Suppressor macrophage treated with lipopolysaccharide for 1 hour (primary cell): ENCODE data around the gene GPR68.
"Not testable (repeated sequence)": the region's sequence is repeated elsewhere in the genome, so short reads cannot be mapped to it uniquely, and the experiment has no call there.

ENCODE experiments used
- DNase-seq, 3 donors: peaks; one replicate each; pipeline ENCODE4 v3.0.0-alpha.2; 2020 to 2022

The GPR68 gene

DNA sequence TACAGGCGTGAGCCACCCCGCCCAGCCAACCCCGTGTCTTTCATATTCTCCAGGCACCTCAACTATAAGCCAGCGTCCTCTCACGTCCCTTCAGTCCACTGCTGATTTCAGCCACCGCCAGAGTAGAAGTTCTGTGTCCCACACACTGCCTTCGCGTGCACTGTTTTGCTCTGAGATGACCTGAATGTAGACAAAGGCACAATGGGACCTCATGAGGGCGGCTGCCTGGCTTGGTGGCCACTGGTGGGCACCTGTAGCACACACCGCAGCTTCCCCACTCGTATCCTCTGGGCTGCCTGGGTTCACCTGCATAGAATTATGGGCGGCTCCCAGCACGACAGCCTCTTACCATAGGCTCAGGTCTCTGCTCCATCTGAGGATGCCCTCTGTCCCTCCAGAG, 57.2 kb downstream of the GPR68 start:
- no peak for DNase-seq

DNA sequence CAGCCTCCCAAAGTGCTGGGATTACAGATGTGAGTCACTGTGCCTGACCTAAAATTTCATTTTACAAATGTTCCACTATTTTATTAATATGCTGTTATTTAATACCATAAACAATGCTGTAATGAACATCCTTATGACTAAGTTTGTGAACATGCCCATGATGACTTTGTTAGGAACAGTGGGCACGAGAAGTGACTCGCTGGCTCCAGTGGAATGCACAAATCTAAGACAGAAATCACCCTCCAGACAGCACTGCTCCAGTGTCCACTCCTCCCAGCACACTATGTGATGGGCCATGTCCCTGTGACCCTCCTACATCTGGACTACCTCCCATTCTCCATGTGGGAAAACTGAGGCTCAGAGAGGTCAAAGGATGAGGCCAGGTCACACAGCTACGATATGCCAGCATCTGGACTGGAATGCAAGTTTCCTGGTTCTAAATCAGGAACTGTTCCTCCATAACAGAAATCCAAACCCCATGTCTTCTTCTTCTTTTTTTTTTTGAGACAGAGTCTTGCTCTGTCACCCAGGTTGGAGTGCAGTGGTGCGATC, 57.9 kb downstream of the GPR68 start:
- DNase-seq: peak in 1 of 3 donors; percentile 7

DNA sequence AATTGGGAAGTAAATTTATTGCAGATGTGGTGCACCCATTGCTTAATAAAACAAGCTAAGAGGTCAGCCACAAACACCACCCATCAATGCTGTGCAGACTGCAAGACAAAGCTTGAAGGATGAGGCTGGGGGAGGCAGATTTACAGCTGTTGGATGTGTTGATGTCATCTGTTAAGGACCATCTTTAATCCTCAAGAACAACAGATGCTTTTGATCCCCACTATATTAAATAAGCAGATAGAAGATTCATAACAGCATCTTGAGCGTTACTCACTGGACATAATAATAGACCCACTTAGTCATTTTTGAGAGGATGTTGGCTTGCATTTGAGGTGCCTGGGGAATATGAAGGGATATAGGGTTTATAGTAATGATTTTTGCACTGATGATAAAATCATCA, 58.8 kb downstream of the GPR68 start:
- no peak for DNase-seq

DNA sequence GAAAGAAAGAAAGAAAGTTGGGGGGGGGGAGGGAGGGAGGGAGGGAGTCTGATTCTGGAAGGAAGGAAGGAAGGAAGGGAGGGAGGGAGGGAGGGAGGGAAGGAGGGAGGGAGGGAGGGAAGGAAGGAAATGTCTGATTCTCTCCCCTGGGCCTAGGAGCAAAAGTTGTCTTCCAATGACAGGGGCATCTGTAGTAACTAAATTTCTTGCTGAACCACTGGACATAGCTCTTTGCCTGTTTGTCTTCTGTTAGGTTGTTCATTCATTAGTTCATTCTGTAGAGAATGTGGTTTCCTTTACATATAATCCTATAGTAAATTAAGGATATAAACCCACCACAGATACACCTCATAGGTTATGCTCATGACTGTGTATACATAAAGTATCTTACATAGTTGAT, 59.9 kb downstream of the GPR68 start:
- DNase-seq: no peak

DNA sequence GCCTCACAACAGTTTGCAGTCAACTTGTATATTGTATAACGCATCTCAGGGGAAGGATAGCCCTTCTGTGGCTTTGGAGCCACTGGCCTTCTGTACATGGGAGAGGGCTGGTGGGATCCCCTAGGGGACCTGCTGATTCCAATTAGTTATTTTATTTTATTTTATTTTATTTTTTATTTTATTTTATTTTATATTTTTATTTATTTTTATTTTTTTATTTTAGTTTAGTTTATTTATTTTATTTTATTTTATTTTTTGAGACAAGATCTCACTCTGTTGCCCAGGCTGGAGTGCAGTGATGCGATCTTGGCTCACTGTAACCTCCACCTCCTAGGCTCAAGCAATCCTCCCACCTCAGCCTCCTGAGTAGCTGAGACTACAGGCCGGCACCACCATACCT, 61.8 kb downstream of the GPR68 start:
- not testable (repeated sequence) for DNase-seq
